SK-N-SH treated with all-trans-retinoic acid at 6 μM for 48 hours (cell line): ENCODE results near the gene SNRPB.

ENCODE experiments used
- ATAC-seq: fragments of 200-7000 bp; cut with Tn5 transposase; 3 replicates; pipeline ENCODE4 v1.9.1; 2020; ENCODE audit warnings: mild to moderate bottlenecking, moderate library complexity
- ARNTL ChIP-seq: fragments of 450-650 bp; formaldehyde crosslinking; IDR thresholded peaks from 2 replicates; pipeline ENCODE4 v1.5.0; 2020; ENCODE audit warnings: low read depth, mild to moderate bottlenecking, moderate library complexity, borderline replicate concordance
- BACH2 ChIP-seq: fragments of 250-450 bp; sonication (Bioruptor Pico); IDR thresholded peaks from 2 replicates; pipeline ENCODE4 v1.9.0; 2021; ENCODE audit warnings: mild to moderate bottlenecking, borderline replicate concordance
- CREB5 ChIP-seq: fragments of 250-450 bp; sonication (Bioruptor Pico); IDR thresholded peaks from 2 replicates; pipeline ENCODE4 v1.5.1; 2020; ENCODE audit warnings: low read depth, mild to moderate bottlenecking, moderate library complexity
- CSDC2 ChIP-seq: fragments of 250-450 bp; sonication (Bioruptor Pico); IDR thresholded peaks from 2 replicates; pipeline ENCODE4 v1.5.0; 2020; ENCODE audit warnings: mild to moderate bottlenecking, moderate library complexity
- ESRRG ChIP-seq: fragments of 250-450 bp; sonication (Bioruptor Pico); IDR thresholded peaks from 2 replicates; pipeline ENCODE4 v1.6.1; 2021; ENCODE audit warnings: mild to moderate bottlenecking
- GLIS3 ChIP-seq: fragments of 250-450 bp; sonication (Bioruptor Pico); IDR thresholded peaks from 2 replicates; pipeline ENCODE4 v1.5.0; 2020; ENCODE audit warnings: mild to moderate bottlenecking, moderate library complexity
- ISL1 ChIP-seq: fragments of 250-450 bp; sonication (Bioruptor Pico); IDR thresholded peaks from 2 replicates; pipeline ENCODE4 v2.1.2; 2022; ENCODE audit warnings: mild to moderate bottlenecking, moderate library complexity
- OSR1 ChIP-seq: fragments of 250-450 bp; sonication (Bioruptor Pico); IDR thresholded peaks from 2 replicates; pipeline ENCODE4 v1.8.0; 2022; ENCODE audit warnings: moderate library complexity, mild to moderate bottlenecking, inconsistent platforms
- PATZ1 ChIP-seq: fragments of 250-450 bp; sonication (Bioruptor Pico); IDR thresholded peaks from 2 replicates; pipeline ENCODE4 v1.8.0; 2020; ENCODE audit warnings: mild to moderate bottlenecking, moderate library complexity, borderline replicate concordance
- POU6F1 ChIP-seq: fragments of 250-450 bp; sonication (Bioruptor Pico); IDR thresholded peaks from 2 replicates; pipeline ENCODE4 v1.8.0; 2021; ENCODE audit warnings: low read depth, mild to moderate bottlenecking, moderate library complexity, borderline replicate concordance
- PPARA ChIP-seq: fragments of 250-450 bp; sonication (Bioruptor Pico); IDR thresholded peaks from 2 replicates; pipeline ENCODE4 v1.5.0; 2020; ENCODE audit warnings: mild to moderate bottlenecking, borderline replicate concordance
- RARB ChIP-seq: fragments of 250-450 bp; sonication (Bioruptor Pico); IDR thresholded peaks from 2 replicates; pipeline ENCODE4 v1.8.0; 2021; ENCODE audit warnings: mild to moderate bottlenecking, moderate library complexity
- SNAI2 ChIP-seq: fragments of 250-450 bp; sonication (Bioruptor Pico); IDR thresholded peaks from 2 replicates; pipeline ENCODE4 v1.5.0; 2020; ENCODE audit warnings: mild to moderate bottlenecking, moderate library complexity
- TCF4 ChIP-seq: fragments of 250-450 bp; sonication (Bioruptor Pico); IDR thresholded peaks from 2 replicates; pipeline ENCODE4 v1.8.0; 2021; ENCODE audit warnings: mild to moderate bottlenecking, moderate library complexity, borderline replicate concordance
- TOX ChIP-seq: fragments of 250-450 bp; sonication (Bioruptor Pico); IDR thresholded peaks from 2 replicates; pipeline ENCODE4 v1.8.0; 2021; ENCODE audit warnings: mild to moderate bottlenecking, moderate library complexity, borderline replicate concordance
- TSHZ2 ChIP-seq: fragments of 250-450 bp; sonication (Bioruptor Pico); IDR thresholded peaks from 2 replicates; pipeline ENCODE4 v1.5.0; 2020; ENCODE audit warnings: mild to moderate bottlenecking, moderate library complexity
- ZC3H10 ChIP-seq: fragments of 250-450 bp; sonication (Bioruptor Pico); IDR thresholded peaks from 2 replicates; pipeline ENCODE4 v1.5.1; 2021; ENCODE audit warnings: mild to moderate bottlenecking, moderate library complexity
- ZFP3 ChIP-seq: fragments of 250-450 bp; sonication (Bioruptor Pico); IDR thresholded peaks from 2 replicates; pipeline ENCODE4 v1.5.0; 2020; ENCODE audit warnings: mild to moderate bottlenecking, moderate library complexity
- ZFP30 ChIP-seq: fragments of 450-650 bp; formaldehyde crosslinking; IDR thresholded peaks from 2 replicates; pipeline ENCODE4 v1.5.0; 2022; ENCODE audit warnings: mild to moderate bottlenecking, moderate library complexity
- ZNF565 ChIP-seq: fragments of 450-650 bp; formaldehyde crosslinking; conservative IDR thresholded peaks from 2 replicates; pipeline ENCODE4 v1.5.0; 2020; ENCODE audit warnings: low read depth, mild to moderate bottlenecking, moderate library complexity
- ZNF8 ChIP-seq: fragments of 450-650 bp; formaldehyde crosslinking; IDR thresholded peaks from 2 replicates; pipeline ENCODE4 v1.5.0; 2020; ENCODE audit warnings: mild to moderate bottlenecking, moderate library complexity
- TF ChIP-seq, protein P1 (sequence below): fragments of 250-450 bp; sonication (Bioruptor Pico); IDR thresholded peaks from 2 replicates; pipeline ENCODE4 v1.5.1; 2021; ENCODE audit warnings: mild to moderate bottlenecking, moderate library complexity

The SNRPB gene

GRCh38 chr20:2453792-2454191 is 16.8 kb downstream of the SNRPB start (continued):
- TF ChIP-seq, protein P1, sequence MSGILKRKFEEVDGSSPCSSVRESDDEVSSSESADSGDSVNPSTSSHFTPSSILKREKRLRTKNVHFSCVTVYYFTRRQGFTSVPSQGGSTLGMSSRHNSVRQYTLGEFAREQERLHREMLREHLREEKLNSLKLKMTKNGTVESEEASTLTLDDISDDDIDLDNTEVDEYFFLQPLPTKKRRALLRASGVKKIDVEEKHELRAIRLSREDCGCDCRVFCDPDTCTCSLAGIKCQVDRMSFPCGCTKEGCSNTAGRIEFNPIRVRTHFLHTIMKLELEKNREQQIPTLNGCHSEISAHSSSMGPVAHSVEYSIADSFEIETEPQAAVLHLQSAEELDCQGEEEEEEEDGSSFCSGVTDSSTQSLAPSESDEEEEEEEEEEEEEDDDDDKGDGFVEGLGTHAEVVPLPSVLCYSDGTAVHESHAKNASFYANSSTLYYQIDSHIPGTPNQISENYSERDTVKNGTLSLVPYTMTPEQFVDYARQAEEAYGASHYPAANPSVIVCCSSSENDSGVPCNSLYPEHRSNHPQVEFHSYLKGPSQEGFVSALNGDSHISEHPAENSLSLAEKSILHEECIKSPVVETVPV (CRISPR knock-in tag), result no peak
- TF ChIP-seq TOX (CRISPR knock-in tag) (no peak), ZNF565 (CRISPR knock-in tag) (no peak), PPARA (no peak), ZNF8 (CRISPR knock-in tag) (no peak), ZFP30 (CRISPR knock-in tag) (no peak), OSR1 (CRISPR knock-in tag) (no peak), CSDC2 (no peak), BACH2 (CRISPR knock-in tag) (no peak), TCF4 (no peak), ESRRG (CRISPR knock-in tag) (no peak), ARNTL (CRISPR knock-in tag) (no peak), GLIS3 (no peak), SNAI2 (CRISPR knock-in tag) (no peak)

GRCh38 chr20:2451939-2452732 is 18.5 kb downstream of the SNRPB start:
- TF ChIP-seq RARB (CRISPR knock-in tag), result no peak
- TF ChIP-seq POU6F1 (CRISPR knock-in tag), result no peak
- TF ChIP-seq ZFP30 (CRISPR knock-in tag), result no peak
- no peak for TF ChIP-seq ISL1
- TF ChIP-seq TOX (CRISPR knock-in tag), result no peak
- no peak for TF ChIP-seq SNAI2 (CRISPR knock-in tag)
- no peak for TF ChIP-seq ZC3H10 (CRISPR knock-in tag)
- TF ChIP-seq TSHZ2 (CRISPR knock-in tag), result no peak
- TF ChIP-seq ZFP3, result no peak
- TF ChIP-seq ZNF565 (CRISPR knock-in tag), result no peak
- TF ChIP-seq CREB5 (CRISPR knock-in tag), result no peak
- no peak for TF ChIP-seq TCF4
- TF ChIP-seq ARNTL (CRISPR knock-in tag), result no peak
- no peak for TF ChIP-seq PPARA
- no peak for TF ChIP-seq CSDC2
- TF ChIP-seq GLIS3, result no peak
- TF ChIP-seq, protein P1 (CRISPR knock-in tag), result no peak
- TF ChIP-seq PATZ1 (CRISPR knock-in tag), result no peak
- TF ChIP-seq OSR1 (CRISPR knock-in tag), result no peak
- TF ChIP-seq, all 23 proteins: peak for 0
- peak; percentile 91 for ATAC-seq
